Kidney capillary endothelial cell (primary cell): ENCODE data around the gene HOXD8.

ENCODE experiments used
- DNase-seq: peaks from one replicate; pipeline ENCODE4 v3.0.0-alpha.2; 2018; ENCODE audit warnings: low spot score

The HOXD8 gene

GRCh38 chr2:176117162-176117822 is 12.2 kb upstream of the HOXD8 start:
- no peak for DNase-seq

- no peak for DNase-seq
Observed at GRCh38 chr2:176117823-176118371, 11.6 kb upstream of the HOXD8 start.

GRCh38 chr2:176118601-176119339 is 10.7 kb upstream of the HOXD8 start:
- DNase-seq = peak; percentile 55

- DNase-seq = no peak
Observed at GRCh38 chr2:176120364-176121189, 8.9 kb upstream of the HOXD8 start.

- no peak for DNase-seq
Observed at GRCh38 chr2:176121190-176122051, 8.1 kb upstream of the HOXD8 start.

GRCh38 chr2:176122052-176122682 is 7.3 kb upstream of the HOXD8 start:
- DNase-seq = no peak

- DNase-seq = peak; percentile 67
Observed at GRCh38 chr2:176122683-176123410, 6.7 kb upstream of the HOXD8 start, which contains the start of gene HOXD9. HOXD9 (plus strand) TSS chr2:176122719; CDS start chr2:176122769, 50 bp downstream.

- no peak for DNase-seq
Observed at GRCh38 chr2:176123411-176124109, 5.9 kb upstream of the HOXD8 start.

GRCh38 chr2:176124110-176124946 is 5.2 kb upstream of the HOXD8 start:
- no peak for DNase-seq

GRCh38 chr2:176124947-176125771 is 4.3 kb upstream of the HOXD8 start:
- DNase-seq = no peak

GRCh38 chr2:176125772-176126054 is 3.8 kb upstream of the HOXD8 start:
- DNase-seq = no peak

GRCh38 chr2:176126929-176127773 is 2.4 kb upstream of the HOXD8 start:
- peak; percentile 77 for DNase-seq

- no peak for DNase-seq
Observed at GRCh38 chr2:176127774-176128072, 1.8 kb upstream of the HOXD8 start.

- peak; percentile 33 for DNase-seq
Observed at GRCh38 chr2:176128172-176128981, 1.1 kb upstream of the HOXD8 start.

- DNase-seq = no peak
Observed at GRCh38 chr2:176129813-176130146, 275 bp downstream of the HOXD8 start.

- peak; percentile 55 for DNase-seq
Observed at GRCh38 chr2:176130147-176130956, 847 bp downstream of the HOXD8 start.
